K562 (cell line): Measurements from ENCODE around the gene LDHAL6A. TPM values are rescaled to one million over a fixed set of nuclear protein-coding genes. Genes with fewer than 3 reads are reported as not detected.

Experiments used
- ATAC-seq: fragments of 200-7000 bp; cut with Tn5 transposase; 3 replicates; pipeline ENCODE4 v1.9.1; 2020; ENCODE audit warnings: moderate library complexity
- BruUV-seq: library from RNA; stranded (reverse); fragments of 400-500 nt; replicated peaks from 2 replicates; lab custom pipeline; 2021; lab: Mats Ljungman, UMichigan
- CTCF ChIA-PET: fragments of 300-600 bp; formaldehyde crosslinking; extraction: SDS; loops from one replicate; lab custom pipeline; 2021; ENCODE audit warnings: low intra/inter-chr PET ratio; lab: Yijun Ruan, JAX
- POLR2A ChIA-PET: fragments of 300-600, 350-650 bp; sonication (Branson Sonifier 250); formaldehyde crosslinking; extraction: SDS; loops from one replicate; lab custom pipeline; 2021; ENCODE audit warnings: antibody characterized with exemption, inconsistent platforms; lab: Yijun Ruan, JAX
- DNase-seq, 4 experiments: peaks; one replicate each; pipeline versions ENCODE4 v3.0.0 to v3.0.0-alpha.2; 2011 to 2018; ENCODE audit warnings: low spot score in 3 of 4, mixed read lengths in 3 of 4; ENCODE audit errors: extremely low read depth in 1 of 4
- FAIRE-seq: peaks from 2 replicates; lab custom pipeline; 2011; peaks lifted over from hg19 to GRCh38; lab: Jason Lieb, UNC
- H2AFZ ChIP-seq: 2 replicates; pipeline ENCODE4 v1.6.0; 2011; ENCODE audit warnings: low read depth, low read length, control low read depth, inconsistent platforms
- H3K27ac ChIP-seq: fragments of 200-600 bp; 3 replicates; pipeline ENCODE4 v1.8.0; 2011; ENCODE audit warnings: low read depth, mild to moderate bottlenecking, control low read depth, inconsistent platforms, low read length, moderate library complexity, mixed read lengths; ENCODE audit errors: extremely low read depth
- H3K27me3 ChIP-seq, 2 experiments: fragments of 300-600 bp in 1 of 2; 2 replicates in 1 of 2; 3 replicates in 1 of 2; pipeline versions ENCODE4 v1.6.0 to v1.8.0; 2011; ENCODE audit warnings: inconsistent platforms in 2 of 2, low read length in 2 of 2, mild to moderate bottlenecking in 1 of 2, mixed read lengths in 1 of 2, moderate library complexity in 1 of 2; ENCODE audit not compliant: control insufficient read depth in 2 of 2, insufficient read depth in 2 of 2
- H3K36me3 ChIP-seq: fragments of 300-600 bp; 3 replicates; pipeline ENCODE4 v1.8.0; 2011; ENCODE audit warnings: mild to moderate bottlenecking, low read length, inconsistent platforms; ENCODE audit not compliant: control insufficient read depth, insufficient read depth
- H3K4me1 ChIP-seq, 2 experiments: fragments of 200-600 bp in 1 of 2; replicated peaks in 1 of 2; 2 replicates in 1 of 2; 3 replicates in 1 of 2; pipeline versions ENCODE4 v1.5.1 to v1.8.0; 2011; ENCODE audit warnings: inconsistent platforms in 2 of 2, low read length in 2 of 2, mild to moderate bottlenecking in 1 of 2, mixed read lengths in 1 of 2, moderate library complexity in 1 of 2; ENCODE audit not compliant: control insufficient read depth in 2 of 2, insufficient read depth in 2 of 2
- H3K4me2 ChIP-seq: 2 replicates; pipeline ENCODE4 v1.6.1; 2011; ENCODE audit warnings: low read length, control low read depth, inconsistent platforms, mixed read lengths; ENCODE audit not compliant: insufficient read depth
- H3K4me3 ChIP-seq: fragments of 200-600 bp; sonication (generic), shearing (Covaris generic); 2 replicates; pipeline ENCODE4 v1.5.1; 2016; ENCODE audit warnings: control low read depth, inconsistent platforms
- H3K79me2 ChIP-seq: fragments of 200-600 bp; 3 replicates; pipeline ENCODE4 v1.8.0; 2011; ENCODE audit warnings: low read length, inconsistent platforms; ENCODE audit not compliant: control insufficient read depth, insufficient read depth
- H3K9ac ChIP-seq, 2 experiments: 2 replicates each; pipeline versions ENCODE4 v1.6.0 to v1.6.1; 2011; ENCODE audit warnings: low read depth in 2 of 2, low read length in 2 of 2, control low read depth in 1 of 2, inconsistent platforms in 1 of 2, mild to moderate bottlenecking in 1 of 2, mixed read lengths in 1 of 2; ENCODE audit not compliant: insufficient read depth in 1 of 2
- H3K9me1 ChIP-seq: one replicate; pipeline ENCODE4 v1.6.0; 2011; ENCODE audit warnings: inconsistent platforms, mild to moderate bottlenecking, low read length, moderate library complexity; ENCODE audit not compliant: control insufficient read depth, insufficient read depth
- H3K9me3 ChIP-seq: replicated peaks from 2 replicates; pipeline ENCODE4 v1.5.1; 2011; ENCODE audit warnings: low read depth, low read length, inconsistent platforms; ENCODE audit not compliant: control insufficient read depth, insufficient read depth
- H4K20me1 ChIP-seq: replicated peaks from 2 replicates; pipeline ENCODE4 v1.6.1; 2011; ENCODE audit warnings: low read length, inconsistent platforms, mixed read lengths; ENCODE audit not compliant: control insufficient read depth, insufficient read depth
- E4F1 ChIP-seq: fragments of 250-450 bp; sonication (Bioruptor Pico); IDR thresholded peaks from 2 replicates; pipeline ENCODE4 v1.5.0; 2021; ENCODE audit warnings: mild to moderate bottlenecking, borderline replicate concordance
- FOS ChIP-seq: IDR thresholded peaks from 3 replicates; pipeline ENCODE4 v1.6.1; 2011; ENCODE audit not compliant: insufficient read length; ENCODE audit errors: extremely low read depth
- HINFP ChIP-seq: fragments of 450-650 bp; conservative IDR thresholded peaks from 2 replicates; pipeline ENCODE4 v1.6.1; 2016; ENCODE audit warnings: missing genetic modification characterization, low read depth, mild to moderate bottlenecking, control low read depth, missing compliant biosample characterization
- NFE2L1 ChIP-seq: fragments of 450-650 bp; IDR thresholded peaks from 2 replicates; pipeline ENCODE4 v1.6.1; 2016; ENCODE audit warnings: missing genetic modification characterization, low read depth, mild to moderate bottlenecking, missing compliant biosample characterization, moderate library complexity, borderline replicate concordance
- SIRT6 ChIP-seq: IDR thresholded peaks from one replicate; pipeline ENCODE4 v1.6.1; 2012; ENCODE audit warnings: low read depth, mild to moderate bottlenecking, control low read depth, inconsistent platforms, low read length, moderate library complexity
- THRA ChIP-seq: fragments of 450-650 bp; IDR thresholded peaks from 2 replicates; pipeline ENCODE4 v1.6.1; 2017; ENCODE audit warnings: mild to moderate bottlenecking, moderate library complexity
- ZNF3 ChIP-seq: fragments of 250-450 bp; sonication (Bioruptor Pico); IDR thresholded peaks from 2 replicates; pipeline ENCODE4 v1.5.0; 2021; ENCODE audit warnings: mild to moderate bottlenecking, moderate library complexity
- ZNF395 ChIP-seq: fragments of 200-800 bp; sonication (Bioruptor generic); IDR thresholded peaks from 2 replicates; pipeline ENCODE4 v1.6.1; 2017; ENCODE audit warnings: missing genetic modification characterization, missing compliant biosample characterization
- ZNF57 ChIP-seq: fragments of 450-650 bp; formaldehyde crosslinking; IDR thresholded peaks from 2 replicates; pipeline ENCODE4 v1.4.0; 2020; ENCODE audit warnings: mild to moderate bottlenecking, moderate library complexity
- WGBS: fragments of 100-300 bp; shearing (Covaris generic); methylation state at CpG from one replicate; pipeline ENCODE4 v1.1.6; 2016; ENCODE audit warnings: low coverage, mixed read lengths; ENCODE audit not compliant: insufficient coverage; ENCODE audit errors: missing lambda C conversion rate; 5-methylcytosine and 5-hydroxymethylcytosine counted together
- in situ Hi-C: fragments of 300-500 bp; cut with MboI; formaldehyde crosslinking; loops from 4 replicates; pipeline ENCODE4 v1.15.0; 2018; ENCODE audit warnings: inconsistent platforms, mixed read lengths
- intact Hi-C: fragments of 100-400 bp; cut with micrococcal nuclease; formaldehyde crosslinking; loops from 2 replicates; pipeline ENCODE4 v1.14.2; 2022
- polyA plus RNA-seq, 8 experiments: library from polyadenylated mRNA; depleted of rRNA in 4 of 8; stranded (reverse) in 5 of 8; unstranded in 3 of 8; fragments of >200 nt; fragmentation: Nextera tagmentation in 2 of 8; fragmentation: Illumina TruSeq in 1 of 8; extraction: Ambion mirVana in 2 of 8; extraction: Trizol in 1 of 8; gene quantifications; 2 replicates each; pipeline versions ENCODE4 v1.2.1 to v1.2.3, GENCODE V29; 2011 to 2014; ENCODE audit warnings: inconsistent platforms in 1 of 8, missing spikeins in 1 of 8
- total RNA-seq, 7 experiments: library from RNA; depleted of rRNA in 6 of 7; stranded (reverse); fragments of >200 nt in 6 of 7; fragmentation: Illumina TruSeq in 2 of 7; extraction: Trizol in 2 of 7; gene quantifications; 2 replicates each; pipeline versions ENCODE4 v1.2.1 to v1.2.3, GENCODE V29; 2011 to 2021; ENCODE audit warnings: low replicate concordance in 1 of 7

Gene LDHAL6A
- total and polyA plus RNA-seq, 9 of the 15 experiments (the other 6 are each of a cell fraction or from before 2014, with no cell fraction given): 0.04 TPM; not detected in 8

- no peak overlapping the region for H3K27ac ChIP-seq
- no peak overlapping the region for H3K4me3 ChIP-seq
- no peak overlapping the region for H3K9ac ChIP-seq
- H3K4me2 ChIP-seq: no peak overlapping the region
- ChIA-PET POLR2A (no interaction called here), CTCF (no interaction called here)
- peaks cover 0 to 3% of the 10 kb centered on the region in 2 experiments; a peak in 2 of 5 replicates for H3K27me3 ChIP-seq
- WGBS: 34% methylated on average over 2 of the region's 2 CpGs
- FAIRE-seq (no peak), ATAC-seq (no peak), DNase-seq (no peak)
- no peaks in the 10 kb centered on the region for H4K20me1 ChIP-seq
- no peak for TF ChIP-seq ZNF395 (CRISPR knock-in tag)
- TF ChIP-seq NFE2L1 (tag): no peak
- no peak for TF ChIP-seq THRA
- TF ChIP-seq ZNF57: no peak
- no peak for TF ChIP-seq HINFP (tag)
- no peak for TF ChIP-seq ZNF3 (CRISPR knock-in tag)
- TF ChIP-seq SIRT6: no peak
- no peak for TF ChIP-seq E4F1 (CRISPR knock-in tag)
- TF ChIP-seq FOS: no peak
- no peaks in the 10 kb centered on the region for H3K79me2 ChIP-seq
- no peaks in the 10 kb centered on the region for H3K9me3 ChIP-seq
- BruUV-seq: no TSS peak
- intact Hi-C loops: no loop called here
- no peak overlapping the region for H2AFZ ChIP-seq
- in situ Hi-C loops: no loop called here
- H3K36me3 ChIP-seq: no peaks in the 10 kb centered on the region
- no peaks in the 10 kb centered on the region for H3K4me1 ChIP-seq
- no peaks in the 10 kb centered on the region for H3K9me1 ChIP-seq
These were observed 10.7 kb downstream of the LDHAL6A start for GRCh38 chr11:18466402-18466801.
